Measurements from ENCODE around the gene RFESD.

Gene RFESD

GRCh38 chr5:95646569-95647431, at the start of gene RFESD:
TSS of gene RFESD (plus strand) at chr5:95646777. CDS start at chr5:95652272, 5,495 bp downstream.
- H3K4me3 ChIP-seq (ENCODE audit: low read depth, low read length) = peak within 1 kb of the TSS; percentile 51
- TF ChIP-seq CTCF (IDR thresholded peaks at IDR 0.05; ENCODE audit: borderline replicate concordance, insufficient read depth, low read depth, low read length) = no peak

GRCh38 chr5:95599252-95599651, 47.3 kb upstream of the RFESD start:
- H3K4me3 ChIP-seq (ENCODE audit: low read depth, low read length) = no peak overlapping the region
- no peak for TF ChIP-seq CTCF (IDR thresholded peaks at IDR 0.05; ENCODE audit: borderline replicate concordance, insufficient read depth, low read depth, low read length)

- no peak overlapping the region for H3K4me3 ChIP-seq (ENCODE audit: low read depth, low read length)
- no peak for TF ChIP-seq CTCF (IDR thresholded peaks at IDR 0.05; ENCODE audit: borderline replicate concordance, insufficient read depth, low read depth, low read length)
Observed at GRCh38 chr5:95600557-95600956, 46.0 kb upstream of the RFESD start.

GRCh38 chr5:95605786-95606185, 40.8 kb upstream of the RFESD start:
- TF ChIP-seq CTCF (IDR thresholded peaks at IDR 0.05; ENCODE audit: borderline replicate concordance, insufficient read depth, low read depth, low read length) = no peak

GRCh38 chr5:95606419-95606818, 40.2 kb upstream of the RFESD start:
- TF ChIP-seq CTCF (IDR thresholded peaks at IDR 0.05; ENCODE audit: borderline replicate concordance, insufficient read depth, low read depth, low read length) = no peak

More at GRCh38 chr5:95605786-95606185, 40.8 kb upstream of the RFESD start:
- no peak overlapping the region for H3K4me3 ChIP-seq (ENCODE audit: low read depth, low read length)

GRCh38 chr5:95609711-95610110, 36.9 kb upstream of the RFESD start:
- no peak overlapping the region for H3K4me3 ChIP-seq (ENCODE audit: low read depth, low read length)
- no peak for TF ChIP-seq CTCF (IDR thresholded peaks at IDR 0.05; ENCODE audit: borderline replicate concordance, insufficient read depth, low read depth, low read length)

More at GRCh38 chr5:95606419-95606818, 40.2 kb upstream of the RFESD start:
- no peak overlapping the region for H3K4me3 ChIP-seq (ENCODE audit: low read depth, low read length)

GRCh38 chr5:95610546-95610945, 36.0 kb upstream of the RFESD start:
- no peak overlapping the region for H3K4me3 ChIP-seq (ENCODE audit: low read depth, low read length)
- no peak for TF ChIP-seq CTCF (IDR thresholded peaks at IDR 0.05; ENCODE audit: borderline replicate concordance, insufficient read depth, low read depth, low read length)

Data from GM12875 (cell line).